HepG2 (cell line): ENCODE results near the gene ESYT2. TPM values are rescaled to one million over a fixed set of nuclear protein-coding genes. Genes with fewer than 3 reads are reported as not detected.

Experiments
- AGO1 ChIP-seq: fragments of 200-400 bp; formaldehyde crosslinking; IDR thresholded peaks from 2 replicates; pipeline ENCODE4 v1.6.1; 2017; ENCODE audit warnings: mild to moderate bottlenecking, low read depth, low read length, moderate library complexity; ENCODE audit not compliant: poor library complexity, severe bottlenecking
- ARHGAP35 ChIP-seq: sonication (generic); formaldehyde crosslinking; IDR thresholded peaks from 2 replicates; pipeline ENCODE4 v1.9.0; 2022; ENCODE audit warnings: mild to moderate bottlenecking, inconsistent platforms, moderate library complexity, missing genetic modification reagents, borderline replicate concordance
- DMTF1 ChIP-seq: sonication (generic); formaldehyde crosslinking; IDR thresholded peaks from 2 replicates; pipeline ENCODE4 v1.4.0; 2020; ENCODE audit warnings: mild to moderate bottlenecking, missing genetic modification reagents
- ESRRA ChIP-seq: sonication (generic); formaldehyde crosslinking; IDR thresholded peaks from 2 replicates; pipeline ENCODE4 v1.5.1; 2020; ENCODE audit warnings: mild to moderate bottlenecking, low read depth, missing genetic modification reagents
- ETV5 ChIP-seq: IDR thresholded peaks from 2 replicates; pipeline ENCODE4 v1.6.1; 2018; ENCODE audit warnings: missing biosample characterization, missing genetic modification reagents, inconsistent platforms, borderline replicate concordance
- MLLT10 ChIP-seq: sonication (generic); formaldehyde crosslinking; IDR thresholded peaks from 2 replicates; pipeline ENCODE4 v1.4.0; 2020; ENCODE audit warnings: missing genetic modification reagents
- NFKBIZ ChIP-seq: IDR thresholded peaks from 2 replicates; pipeline ENCODE4 v1.6.1; 2018; ENCODE audit warnings: missing genetic modification reagents, missing compliant biosample characterization
- NONO ChIP-seq, 2 experiments: fragments of 450-650 bp in 1 of 2; sonication (generic) in 1 of 2; formaldehyde crosslinking in 1 of 2; IDR thresholded peaks in 1 of 2; conservative IDR thresholded peaks in 1 of 2; 2 replicates each; pipeline versions ENCODE4 v1.6.1 to v1.8.0; 2017 to 2022; ENCODE audit warnings: mild to moderate bottlenecking in 1 of 2, missing genetic modification reagents in 1 of 2, moderate library complexity in 1 of 2
- SOX5 ChIP-seq: IDR thresholded peaks from 2 replicates; pipeline ENCODE4 v1.6.1; 2016; ENCODE audit warnings: borderline replicate concordance
- TRIM24 ChIP-seq: sonication (generic); formaldehyde crosslinking; IDR thresholded peaks from 2 replicates; pipeline ENCODE4 v1.8.0; 2022; ENCODE audit warnings: mild to moderate bottlenecking, missing genetic modification reagents
- ZFP62 ChIP-seq: sonication (generic); formaldehyde crosslinking; IDR thresholded peaks from 2 replicates; pipeline ENCODE4 v1.4.0; 2020; ENCODE audit warnings: missing genetic modification reagents
- ZNF17 ChIP-seq: sonication (generic); formaldehyde crosslinking; IDR thresholded peaks from 2 replicates; pipeline ENCODE4 v1.5.0; 2020; ENCODE audit warnings: mild to moderate bottlenecking, missing genetic modification reagents
- ZNF329 ChIP-seq: sonication (generic); formaldehyde crosslinking; IDR thresholded peaks from 2 replicates; pipeline ENCODE4 v1.9.0; 2021; ENCODE audit warnings: low read depth, mild to moderate bottlenecking, missing genetic modification reagents
- ZNF614 ChIP-seq: IDR thresholded peaks from 2 replicates; pipeline ENCODE4 v1.6.1; 2018; ENCODE audit warnings: missing biosample characterization, missing genetic modification reagents, inconsistent platforms, borderline replicate concordance
- ZNF660 ChIP-seq: sonication (generic); formaldehyde crosslinking; IDR thresholded peaks from 2 replicates; pipeline ENCODE4 v1.5.1; 2020; ENCODE audit warnings: mild to moderate bottlenecking, low read depth, missing genetic modification reagents, borderline replicate concordance
- ZNF816 ChIP-seq: sonication (generic); formaldehyde crosslinking; IDR thresholded peaks from 2 replicates; pipeline ENCODE4 v1.8.0; 2022; ENCODE audit warnings: missing genetic modification reagents, mild to moderate bottlenecking, borderline replicate concordance
- polyA plus RNA-seq, 8 experiments: library from polyadenylated mRNA; depleted of rRNA in 3 of 8; stranded (reverse) in 7 of 8; unstranded in 1 of 8; fragments of >200 nt; fragmentation: Illumina TruSeq in 4 of 8; extraction: Trizol in 4 of 8; gene quantifications; 2 replicates each; pipeline versions ENCODE4 v1.2.1 to v1.2.3, GENCODE V29; 2011 to 2016; ENCODE audit warnings: low read depth in 4 of 8, missing spikeins in 1 of 8, mixed read lengths in 1 of 8; ENCODE audit not compliant: insufficient read depth in 1 of 8
- total RNA-seq, 5 experiments: library from RNA; depleted of rRNA; stranded (reverse); fragments of >200 nt; fragmentation: Illumina TruSeq; extraction: Trizol; gene quantifications; 2 replicates each; pipeline ENCODE4 v1.2.3, GENCODE V29; 2016; ENCODE audit warnings: low read depth in 1 of 5
- TF ChIP-seq, protein P1 (sequence below): sonication (generic); formaldehyde crosslinking; IDR thresholded peaks from 2 replicates; pipeline ENCODE4 v1.4.0; 2020; ENCODE audit warnings: missing genetic modification reagents, borderline replicate concordance
- TF ChIP-seq, protein P2 (sequence below): sonication (generic); formaldehyde crosslinking; IDR thresholded peaks from 2 replicates; pipeline ENCODE4 v1.4.0; 2020; ENCODE audit warnings: missing genetic modification reagents, borderline replicate concordance

The ESYT2 gene
- total and polyA plus RNA-seq, 2 of the 13 experiments (the other 11 are each of a cell fraction or from before 2014, with no cell fraction given): 28.5 to 37.3 TPM

GRCh38 chr7:158704524-158705233, 124.6 kb downstream of the ESYT2 start, which contains the start of gene NCAPG2 (continued):
- TF ChIP-seq, protein P1, sequence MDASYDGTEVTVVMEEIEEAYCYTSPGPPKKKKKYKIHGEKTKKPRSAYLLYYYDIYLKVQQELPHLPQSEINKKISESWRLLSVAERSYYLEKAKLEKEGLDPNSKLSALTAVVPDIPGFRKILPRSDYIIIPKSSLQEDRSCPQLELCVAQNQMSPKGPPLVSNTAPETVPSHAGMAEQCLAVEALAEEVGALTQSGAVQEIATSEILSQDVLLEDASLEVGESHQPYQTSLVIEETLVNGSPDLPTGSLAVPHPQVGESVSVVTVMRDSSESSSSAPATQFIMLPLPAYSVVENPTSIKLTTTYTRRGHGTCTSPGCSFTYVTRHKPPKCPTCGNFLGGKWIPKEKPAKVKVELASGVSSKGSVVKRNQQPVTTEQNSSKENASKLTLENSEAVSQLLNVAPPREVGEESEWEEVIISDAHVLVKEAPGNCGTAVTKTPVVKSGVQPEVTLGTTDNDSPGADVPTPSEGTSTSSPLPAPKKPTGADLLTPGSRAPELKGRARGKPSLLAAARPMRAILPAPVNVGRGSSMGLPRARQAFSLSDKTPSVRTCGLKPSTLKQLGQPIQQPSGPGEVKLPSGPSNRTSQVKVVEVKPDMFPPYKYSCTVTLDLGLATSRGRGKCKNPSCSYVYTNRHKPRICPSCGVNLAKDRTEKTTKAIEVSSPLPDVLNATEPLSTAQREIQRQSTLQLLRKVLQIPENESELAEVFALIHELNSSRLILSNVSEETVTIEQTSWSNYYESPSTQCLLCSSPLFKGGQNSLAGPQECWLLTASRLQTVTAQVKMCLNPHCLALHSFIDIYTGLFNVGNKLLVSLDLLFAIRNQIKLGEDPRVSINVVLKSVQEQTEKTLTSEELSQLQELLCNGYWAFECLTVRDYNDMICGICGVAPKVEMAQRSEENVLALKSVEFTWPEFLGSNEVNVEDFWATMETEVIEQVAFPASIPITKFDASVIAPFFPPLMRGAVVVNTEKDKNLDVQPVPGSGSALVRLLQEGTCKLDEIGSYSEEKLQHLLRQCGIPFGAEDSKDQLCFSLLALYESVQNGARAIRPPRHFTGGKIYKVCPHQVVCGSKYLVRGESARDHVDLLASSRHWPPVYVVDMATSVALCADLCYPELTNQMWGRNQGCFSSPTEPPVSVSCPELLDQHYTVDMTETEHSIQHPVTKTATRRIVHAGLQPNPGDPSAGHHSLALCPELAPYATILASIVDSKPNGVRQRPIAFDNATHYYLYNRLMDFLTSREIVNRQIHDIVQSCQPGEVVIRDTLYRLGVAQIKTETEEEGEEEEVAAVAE (CRISPR knock-in tag): no peak
- TF ChIP-seq NFKBIZ (CRISPR knock-in tag): no peak
- no peak for TF ChIP-seq ZNF614 (CRISPR knock-in tag)
- no peak for TF ChIP-seq ZNF329
- TF ChIP-seq NONO (IDR thresholded peaks at IDR 0.05): no peak
- peak; percentile 94 for TF ChIP-seq NONO (CRISPR knock-in tag; conservative IDR thresholded peaks at IDR 0.05)
- no peak for TF ChIP-seq TRIM24
- no peak; the same call in 1 of the 2 replicates for TF ChIP-seq ESRRA (CRISPR knock-in tag)
- TF ChIP-seq ARHGAP35 (CRISPR knock-in tag): no peak
- peak; percentile 40; the same call in 1 of the 2 replicates for TF ChIP-seq ETV5 (CRISPR knock-in tag)
- no peak for TF ChIP-seq ZNF660 (CRISPR knock-in tag)
- TF ChIP-seq, protein P2, sequence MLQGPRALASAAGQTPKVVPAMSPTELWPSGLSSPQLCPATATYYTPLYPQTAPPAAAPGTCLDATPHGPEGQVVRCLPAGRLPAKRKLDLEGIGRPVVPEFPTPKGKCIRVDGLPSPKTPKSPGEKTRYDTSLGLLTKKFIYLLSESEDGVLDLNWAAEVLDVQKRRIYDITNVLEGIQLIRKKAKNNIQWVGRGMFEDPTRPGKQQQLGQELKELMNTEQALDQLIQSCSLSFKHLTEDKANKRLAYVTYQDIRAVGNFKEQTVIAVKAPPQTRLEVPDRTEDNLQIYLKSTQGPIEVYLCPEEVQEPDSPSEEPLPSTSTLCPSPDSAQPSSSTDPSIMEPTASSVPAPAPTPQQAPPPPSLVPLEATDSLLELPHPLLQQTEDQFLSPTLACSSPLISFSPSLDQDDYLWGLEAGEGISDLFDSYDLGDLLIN (CRISPR knock-in tag): peak; percentile 80; the same call in 1 of the 2 replicates
- no peak for TF ChIP-seq DMTF1 (CRISPR knock-in tag)
- TF ChIP-seq AGO1: peak; percentile 74
- 0 out of 2 replicates have a peak, but pooled peaks have one; percentile 82 for TF ChIP-seq ZNF816 (CRISPR knock-in tag)
- no peak for TF ChIP-seq ZNF17
- peak; percentile 31; the same call in 1 of the 2 replicates for TF ChIP-seq SOX5 (CRISPR knock-in tag)
- TF ChIP-seq ZFP62 (CRISPR knock-in tag): no peak
- TF ChIP-seq MLLT10: no peak
